HEK293 (cell line): ENCODE measurements around the gene NID1.

Experiments used
- CTCF ChIA-PET: fragments of 350-600 bp; formaldehyde crosslinking; extraction: SDS; loops from one replicate; lab custom pipeline; 2021; ENCODE audit warnings: antibody characterized with exemption; lab: Yijun Ruan, JAX
- POLR2A ChIA-PET: fragments of 300-600 bp; formaldehyde crosslinking; extraction: SDS; loops from one replicate; lab custom pipeline; 2020; ENCODE audit warnings: antibody characterized with exemption, inconsistent platforms; lab: Yijun Ruan, JAX
- H3K27ac ChIP-seq: fragments of 200-500 bp; sonication (Bioruptor generic); 2 replicates; pipeline ENCODE4 v1.5.1; 2014; ENCODE audit warnings: low read depth, low read length, control low read depth, inconsistent platforms; ENCODE audit errors: extremely low read depth
- H3K36me3 ChIP-seq, 2 experiments: fragments of 200-500 bp in 1 of 2; sonication (Bioruptor generic) in 1 of 2; 1 replicate in 1 of 2; 2 replicates in 1 of 2; pipeline ENCODE4 v1.5.1; 2014 to 2017; ENCODE audit warnings: inconsistent platforms in 2 of 2, low read length in 2 of 2; ENCODE audit not compliant: control insufficient read depth in 2 of 2, insufficient read depth in 1 of 2
- H3K4me1 ChIP-seq: fragments of 200-500 bp; sonication (Bioruptor generic); 2 replicates; pipeline ENCODE4 v1.5.1; 2014; ENCODE audit warnings: mild to moderate bottlenecking, low read length, inconsistent platforms; ENCODE audit not compliant: control insufficient read depth, insufficient read depth
- H3K4me3 ChIP-seq: 2 replicates; pipeline ENCODE4 v1.5.1; 2011; ENCODE audit warnings: low read depth, mild to moderate bottlenecking, control low read depth, low read length, moderate library complexity
- H3K9me3 ChIP-seq: fragments of 200-500 bp; sonication (Bioruptor generic); 2 replicates; pipeline ENCODE4 v1.5.1; 2014; ENCODE audit warnings: low read depth, low read length, inconsistent platforms; ENCODE audit not compliant: control insufficient read depth, insufficient read depth
- OVOL3 ChIP-seq: fragments of 450-650 bp; formaldehyde crosslinking; IDR thresholded peaks from 2 replicates; pipeline ENCODE4 v1.5.1; 2016; ENCODE audit warnings: missing biosample characterization, missing genetic modification characterization
- PRDM4 ChIP-seq: fragments of 450-650 bp; formaldehyde crosslinking; IDR thresholded peaks from 2 replicates; pipeline ENCODE4 v1.5.1; 2017; ENCODE audit warnings: missing biosample characterization, missing genetic modification characterization
- YY1 ChIP-seq: fragments of 450-650 bp; formaldehyde crosslinking; IDR thresholded peaks from 2 replicates; pipeline ENCODE4 v1.5.1; 2018; ENCODE audit warnings: missing biosample characterization, missing genetic modification characterization
- ZBTB49 ChIP-seq: fragments of 450-650 bp; formaldehyde crosslinking; IDR thresholded peaks from 2 replicates; pipeline ENCODE4 v1.5.1; 2016; ENCODE audit warnings: missing biosample characterization, missing genetic modification characterization, low read depth
- ZBTB7A ChIP-seq: fragments of 450-650 bp; formaldehyde crosslinking; IDR thresholded peaks from 2 replicates; pipeline ENCODE4 v1.5.1; 2016; ENCODE audit warnings: low read depth, missing biosample characterization, missing genetic modification characterization
- ZNF121 ChIP-seq: fragments of 450-650 bp; formaldehyde crosslinking; IDR thresholded peaks from 2 replicates; pipeline ENCODE4 v1.5.1; 2016; ENCODE audit warnings: missing biosample characterization, missing genetic modification characterization
- ZNF175 ChIP-seq: fragments of 450-650 bp; formaldehyde crosslinking; IDR thresholded peaks from 2 replicates; pipeline ENCODE4 v1.5.1; 2016; ENCODE audit warnings: missing biosample characterization, missing genetic modification characterization
- ZNF26 ChIP-seq: fragments of 450-650 bp; formaldehyde crosslinking; IDR thresholded peaks from 2 replicates; pipeline ENCODE4 v1.5.1; 2016; ENCODE audit warnings: missing biosample characterization, missing genetic modification characterization
- ZNF302 ChIP-seq: fragments of 450-650 bp; formaldehyde crosslinking; IDR thresholded peaks from 2 replicates; pipeline ENCODE4 v1.5.1; 2016; ENCODE audit warnings: missing biosample characterization, missing genetic modification characterization, low read depth
- ZNF544 ChIP-seq: fragments of 450-650 bp; formaldehyde crosslinking; IDR thresholded peaks from 2 replicates; pipeline ENCODE4 v1.5.0; 2017; ENCODE audit warnings: missing biosample characterization, missing genetic modification characterization
- ZNF600 ChIP-seq: fragments of 450-650 bp; formaldehyde crosslinking; IDR thresholded peaks from 2 replicates; pipeline ENCODE4 v1.5.1; 2016; ENCODE audit warnings: missing biosample characterization, missing genetic modification characterization
- ZNF670 ChIP-seq: fragments of 450-650 bp; formaldehyde crosslinking; IDR thresholded peaks from 2 replicates; pipeline ENCODE4 v1.5.1; 2016; ENCODE audit warnings: missing biosample characterization, missing genetic modification characterization, low read depth
- ZNF76 ChIP-seq: fragments of 450-650 bp; formaldehyde crosslinking; IDR thresholded peaks from 2 replicates; pipeline ENCODE4; 2016; ENCODE audit warnings: low read depth, missing biosample characterization, missing genetic modification characterization, borderline replicate concordance
- ZNF777 ChIP-seq: fragments of 450-650 bp; formaldehyde crosslinking; IDR thresholded peaks from 2 replicates; pipeline ENCODE4 v1.5.1; 2017; ENCODE audit warnings: missing biosample characterization, missing genetic modification characterization, borderline replicate concordance
- ZNF837 ChIP-seq: fragments of 450-650 bp; formaldehyde crosslinking; IDR thresholded peaks from 2 replicates; pipeline ENCODE4 v1.5.1; 2016; ENCODE audit warnings: missing biosample characterization, missing genetic modification characterization
- TF ChIP-seq, protein P1 (sequence below): fragments of 450-650 bp; formaldehyde crosslinking; IDR thresholded peaks from 2 replicates; pipeline ENCODE4 v1.5.1; 2016; ENCODE audit warnings: missing biosample characterization, missing genetic modification characterization, borderline replicate concordance
- TF ChIP-seq, protein P2 (sequence below): fragments of 450-650 bp; formaldehyde crosslinking; IDR thresholded peaks from 2 replicates; pipeline ENCODE4 v1.5.1; 2016; ENCODE audit warnings: missing biosample characterization, missing genetic modification characterization

Gene NID1

DNA sequence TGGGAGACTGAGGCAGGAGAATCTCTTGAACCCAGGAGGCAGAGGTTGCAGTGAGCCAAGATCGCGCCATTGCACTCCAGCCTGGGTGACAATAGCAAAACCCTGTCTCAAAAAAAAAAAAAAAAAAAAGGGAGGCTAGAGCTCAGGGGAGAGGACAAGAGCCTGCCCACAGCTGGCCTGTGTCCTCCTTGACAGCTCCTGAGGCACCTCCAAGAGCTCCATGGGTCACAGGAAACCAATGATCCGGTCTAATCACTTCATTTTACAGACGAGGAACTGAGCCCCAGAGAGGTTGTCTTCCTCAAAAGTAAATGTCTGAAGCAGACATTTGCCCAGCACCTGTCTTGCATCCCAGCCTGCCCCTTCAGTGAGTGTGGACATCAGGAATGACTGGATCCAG is 49.4 kb downstream of the NID1 start:
- CTCF ChIA-PET, result interaction anchor here (0.7 kb wide), 1 partner anchor 44 kb away, joined by 3 read pairs; no protein-coding TSS in a partner anchor
- TF ChIP-seq ZNF175 (tag by site-specific recombination) (no peak), ZNF76 (no peak), OVOL3 (tag by site-specific recombination) (no peak), ZNF600 (tag by site-specific recombination) (no peak), PRDM4 (tag by site-specific recombination) (no peak), YY1 (no peak), ZBTB7A (tag by site-specific recombination) (no peak), ZBTB49 (tag by site-specific recombination) (no peak), ZNF302 (tag by site-specific recombination) (no peak), ZNF670 (tag by site-specific recombination) (no peak), ZNF26 (no peak), ZNF837 (no peak), ZNF121 (no peak), ZNF544 (tag by site-specific recombination) (no peak), ZNF777 (tag by site-specific recombination) (no peak)
- TF ChIP-seq, protein P1, sequence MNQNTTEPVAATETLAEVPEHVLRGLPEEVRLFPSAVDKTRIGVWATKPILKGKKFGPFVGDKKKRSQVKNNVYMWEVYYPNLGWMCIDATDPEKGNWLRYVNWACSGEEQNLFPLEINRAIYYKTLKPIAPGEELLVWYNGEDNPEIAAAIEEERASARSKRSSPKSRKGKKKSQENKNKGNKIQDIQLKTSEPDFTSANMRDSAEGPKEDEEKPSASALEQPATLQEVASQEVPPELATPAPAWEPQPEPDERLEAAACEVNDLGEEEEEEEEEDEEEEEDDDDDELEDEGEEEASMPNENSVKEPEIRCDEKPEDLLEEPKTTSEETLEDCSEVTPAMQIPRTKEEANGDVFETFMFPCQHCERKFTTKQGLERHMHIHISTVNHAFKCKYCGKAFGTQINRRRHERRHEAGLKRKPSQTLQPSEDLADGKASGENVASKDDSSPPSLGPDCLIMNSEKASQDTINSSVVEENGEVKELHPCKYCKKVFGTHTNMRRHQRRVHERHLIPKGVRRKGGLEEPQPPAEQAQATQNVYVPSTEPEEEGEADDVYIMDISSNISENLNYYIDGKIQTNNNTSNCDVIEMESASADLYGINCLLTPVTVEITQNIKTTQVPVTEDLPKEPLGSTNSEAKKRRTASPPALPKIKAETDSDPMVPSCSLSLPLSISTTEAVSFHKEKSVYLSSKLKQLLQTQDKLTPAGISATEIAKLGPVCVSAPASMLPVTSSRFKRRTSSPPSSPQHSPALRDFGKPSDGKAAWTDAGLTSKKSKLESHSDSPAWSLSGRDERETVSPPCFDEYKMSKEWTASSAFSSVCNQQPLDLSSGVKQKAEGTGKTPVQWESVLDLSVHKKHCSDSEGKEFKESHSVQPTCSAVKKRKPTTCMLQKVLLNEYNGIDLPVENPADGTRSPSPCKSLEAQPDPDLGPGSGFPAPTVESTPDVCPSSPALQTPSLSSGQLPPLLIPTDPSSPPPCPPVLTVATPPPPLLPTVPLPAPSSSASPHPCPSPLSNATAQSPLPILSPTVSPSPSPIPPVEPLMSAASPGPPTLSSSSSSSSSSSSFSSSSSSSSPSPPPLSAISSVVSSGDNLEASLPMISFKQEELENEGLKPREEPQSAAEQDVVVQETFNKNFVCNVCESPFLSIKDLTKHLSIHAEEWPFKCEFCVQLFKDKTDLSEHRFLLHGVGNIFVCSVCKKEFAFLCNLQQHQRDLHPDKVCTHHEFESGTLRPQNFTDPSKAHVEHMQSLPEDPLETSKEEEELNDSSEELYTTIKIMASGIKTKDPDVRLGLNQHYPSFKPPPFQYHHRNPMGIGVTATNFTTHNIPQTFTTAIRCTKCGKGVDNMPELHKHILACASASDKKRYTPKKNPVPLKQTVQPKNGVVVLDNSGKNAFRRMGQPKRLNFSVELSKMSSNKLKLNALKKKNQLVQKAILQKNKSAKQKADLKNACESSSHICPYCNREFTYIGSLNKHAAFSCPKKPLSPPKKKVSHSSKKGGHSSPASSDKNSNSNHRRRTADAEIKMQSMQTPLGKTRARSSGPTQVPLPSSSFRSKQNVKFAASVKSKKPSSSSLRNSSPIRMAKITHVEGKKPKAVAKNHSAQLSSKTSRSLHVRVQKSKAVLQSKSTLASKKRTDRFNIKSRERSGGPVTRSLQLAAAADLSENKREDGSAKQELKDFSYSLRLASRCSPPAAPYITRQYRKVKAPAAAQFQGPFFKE (tag by site-specific recombination), result no peak
- TF ChIP-seq, protein P2, sequence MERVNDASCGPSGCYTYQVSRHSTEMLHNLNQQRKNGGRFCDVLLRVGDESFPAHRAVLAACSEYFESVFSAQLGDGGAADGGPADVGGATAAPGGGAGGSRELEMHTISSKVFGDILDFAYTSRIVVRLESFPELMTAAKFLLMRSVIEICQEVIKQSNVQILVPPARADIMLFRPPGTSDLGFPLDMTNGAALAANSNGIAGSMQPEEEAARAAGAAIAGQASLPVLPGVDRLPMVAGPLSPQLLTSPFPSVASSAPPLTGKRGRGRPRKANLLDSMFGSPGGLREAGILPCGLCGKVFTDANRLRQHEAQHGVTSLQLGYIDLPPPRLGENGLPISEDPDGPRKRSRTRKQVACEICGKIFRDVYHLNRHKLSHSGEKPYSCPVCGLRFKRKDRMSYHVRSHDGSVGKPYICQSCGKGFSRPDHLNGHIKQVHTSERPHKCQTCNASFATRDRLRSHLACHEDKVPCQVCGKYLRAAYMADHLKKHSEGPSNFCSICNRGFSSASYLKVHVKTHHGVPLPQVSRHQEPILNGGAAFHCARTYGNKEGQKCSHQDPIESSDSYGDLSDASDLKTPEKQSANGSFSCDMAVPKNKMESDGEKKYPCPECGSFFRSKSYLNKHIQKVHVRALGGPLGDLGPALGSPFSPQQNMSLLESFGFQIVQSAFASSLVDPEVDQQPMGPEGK (tag by site-specific recombination), result no peak
- H3K4me3 ChIP-seq, result no peak overlapping the region
- no peaks in the 10 kb centered on the region for H3K4me1 ChIP-seq
- H3K27ac ChIP-seq, result no peak overlapping the region
- peaks cover 3 to 65% of the 10 kb centered on the region in 2 experiments; a peak in 2 of 3 replicates for H3K36me3 ChIP-seq
- POLR2A ChIA-PET, result no interaction called here
- no peaks in the 10 kb centered on the region for H3K9me3 ChIP-seq
